Measurements from ENCODE around the gene GOLGA6C. TPM values are rescaled to one million over a fixed set of nuclear protein-coding genes. Genes with fewer than 3 reads are reported as not detected.
"Not testable (repeated sequence)": the region's sequence is repeated elsewhere in the genome, so short reads cannot be mapped to it uniquely, and the experiment has no call there.

The GOLGA6C gene
- total and polyA plus RNA-seq, 4 experiments from 2014 or later, result not detected

DNA sequence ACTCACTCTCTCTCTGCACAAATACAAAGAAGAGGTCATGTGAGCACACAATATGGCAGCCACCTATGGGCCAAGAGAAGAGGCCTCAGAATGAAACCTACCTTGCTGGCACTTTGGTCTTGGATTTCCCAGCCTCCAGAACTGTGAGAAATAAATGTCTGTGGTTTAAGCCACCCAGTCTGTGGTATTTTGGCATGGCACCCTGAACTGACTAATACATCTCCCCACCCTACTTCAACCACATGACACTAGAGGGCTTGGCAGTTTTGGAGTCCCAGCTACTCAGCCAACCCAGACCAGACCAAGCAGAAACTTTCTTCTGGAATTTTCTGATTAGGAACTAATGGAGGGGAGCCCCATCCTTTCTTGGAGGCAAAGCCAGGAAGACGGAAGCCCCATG is 54.4 kb downstream of the GOLGA6C start:
- H3K36me3 Mint-ChIP-seq; H3K27me3 ChIP-seq (ENCODE audit: insufficient read depth, low read length); H3K9me3 Mint-ChIP-seq; DNase-seq; H3K9me3 ChIP-seq (ENCODE audit: control insufficient read depth in 1 of 2, low read length in 2 of 2); H3K4me3 ChIP-seq (ENCODE audit: low read length in 2 of 2); CTCF ChIA-PET (ENCODE audit: partially characterized antibody); POLR2A ChIA-PET (ENCODE audit: partially characterized antibody); intact Hi-C loops (cut with micrococcal nuclease); H3K4me1 Mint-ChIP-seq; H3K27ac ChIP-seq (ENCODE audit: low read depth, low read length); H3K4me1 ChIP-seq (ENCODE audit: insufficient read depth, low read length); H3K36me3 ChIP-seq (ENCODE audit: insufficient read depth, low read length): not testable (repeated sequence)
- peaks cover 7 to 12% of the 10 kb centered on the region in 2 donors for H3K27me3 Mint-ChIP-seq
- H3K27ac Mint-ChIP-seq, result peak overlapping the region in 1 of 7 donors; percentile 25
- H3K4me3 Mint-ChIP-seq, result peak overlapping the region in 1 of 8 donors; percentile 3

DNA sequence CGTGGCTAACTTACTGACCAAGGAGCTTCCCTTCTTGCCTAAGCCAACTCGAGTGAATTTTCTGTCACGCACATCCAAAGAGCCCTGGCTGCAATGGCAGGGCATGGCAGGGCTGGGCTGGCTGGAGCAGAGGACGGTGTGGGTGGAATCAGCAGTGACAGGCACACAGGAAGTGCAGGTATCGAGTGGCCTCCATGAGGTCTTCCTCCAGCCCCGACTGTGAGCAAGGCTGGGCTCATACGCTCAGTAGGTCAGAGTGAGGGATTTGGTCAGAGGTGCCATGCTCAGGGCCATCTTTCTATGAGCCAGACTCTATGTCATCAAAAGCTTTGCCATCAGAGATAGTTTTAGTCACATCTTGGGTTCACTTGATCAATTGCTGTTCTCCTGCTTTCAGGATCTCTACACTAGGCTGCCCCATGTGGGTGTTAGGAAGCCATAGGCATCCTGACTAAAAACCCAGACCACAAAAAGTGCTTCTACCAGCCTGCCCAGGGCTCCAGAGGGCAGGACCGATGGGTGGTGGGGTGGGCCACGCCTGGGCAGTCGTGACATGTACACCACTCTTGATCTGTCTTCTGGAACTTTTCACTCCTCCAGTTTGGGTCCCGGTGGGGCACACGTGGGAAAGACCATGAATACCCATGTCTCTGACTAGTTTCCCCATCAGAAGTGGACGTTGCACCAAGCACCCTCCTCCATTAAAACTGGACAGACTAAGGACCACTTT is 55.1 kb downstream of the GOLGA6C start:
- ChIA-PET CTCF (ENCODE audit: partially characterized antibody) (no interaction called here), POLR2A (ENCODE audit: partially characterized antibody) (no interaction called here)
- Mint-ChIP-seq H3K36me3 (no peaks in the 10 kb centered on the region), H3K4me3 (no peak overlapping the region), H3K27me3 (peaks cover 3 to 7% of the 10 kb centered on the region in 2 donors), H3K9me3 (no peaks in the 10 kb centered on the region), H3K27ac (no peak overlapping the region), H3K4me1 (peaks cover 0 to 2% (median 0%) of the 10 kb centered on the region in 4 donors)
- intact Hi-C loops (cut with micrococcal nuclease), result no loop called here
- Histone ChIP-seq H3K4me3 (ENCODE audit: low read length in 2 of 2) (no peak overlapping the region), H3K27me3 (ENCODE audit: insufficient read depth, low read length) (no peaks in the 10 kb centered on the region), H3K36me3 (ENCODE audit: insufficient read depth, low read length) (no peaks in the 10 kb centered on the region), H3K4me1 (ENCODE audit: insufficient read depth, low read length) (no peaks in the 10 kb centered on the region), H3K27ac (ENCODE audit: low read depth, low read length) (no peak overlapping the region), H3K9me3 (ENCODE audit: control insufficient read depth in 1 of 2, low read length in 2 of 2) (no peaks in the 10 kb centered on the region)
- DNase-seq, result no peak

DNA sequence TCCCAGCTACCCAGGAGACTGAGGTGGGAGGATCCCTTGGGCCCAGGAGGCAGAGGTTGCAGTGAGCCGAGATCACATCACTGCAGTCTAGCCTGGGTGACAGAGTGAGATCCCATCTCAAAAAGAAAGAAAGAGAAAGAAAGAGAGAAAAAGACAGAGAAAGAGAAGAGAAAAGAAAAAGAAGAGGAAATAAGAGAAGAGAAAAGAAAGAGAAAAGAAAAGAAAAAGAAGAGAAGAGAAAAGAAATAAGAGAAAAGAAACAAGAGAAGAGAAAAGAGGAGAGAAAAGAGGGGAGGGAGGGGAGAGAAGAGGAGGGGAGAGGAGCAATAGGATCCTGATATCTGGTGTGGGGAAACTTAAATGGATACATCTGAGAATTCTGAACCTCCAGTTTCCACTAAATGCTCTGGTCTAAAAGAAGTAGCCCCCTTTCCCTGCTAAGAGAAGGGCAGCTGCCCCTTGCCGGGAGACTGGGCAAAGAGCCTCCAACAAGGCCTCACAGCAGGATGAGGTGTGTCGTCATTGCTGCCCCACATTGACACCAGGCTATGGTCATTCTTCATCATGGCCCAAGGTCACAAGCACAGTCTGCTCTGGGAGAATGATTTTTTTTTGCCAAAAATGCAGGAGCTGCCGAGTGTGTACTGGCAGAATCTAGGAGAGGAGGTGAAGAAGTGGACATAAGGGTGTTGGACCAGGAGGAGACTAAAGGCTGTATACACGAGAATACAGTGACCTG is 56.6 kb downstream of the GOLGA6C start:
- no peaks in the 10 kb centered on the region for H3K36me3 Mint-ChIP-seq
- DNase-seq, result no peak
- intact Hi-C loops (cut with micrococcal nuclease), result no loop called here
- Histone ChIP-seq H3K27me3 (ENCODE audit: insufficient read depth, low read length) (no peaks in the 10 kb centered on the region), H3K27ac (ENCODE audit: low read depth, low read length) (no peak overlapping the region), H3K4me3 (ENCODE audit: low read length in 2 of 2) (no peak overlapping the region), H3K36me3 (ENCODE audit: insufficient read depth, low read length) (no peaks in the 10 kb centered on the region), H3K9me3 (ENCODE audit: control insufficient read depth in 1 of 2, low read length in 2 of 2) (no peaks in the 10 kb centered on the region), H3K4me1 (ENCODE audit: insufficient read depth, low read length) (no peaks in the 10 kb centered on the region)
- H3K4me3 Mint-ChIP-seq, result no peak overlapping the region
- ChIA-PET POLR2A (ENCODE audit: partially characterized antibody) (no interaction called here), CTCF (ENCODE audit: partially characterized antibody) (interaction anchor here (0.7 kb wide), 1 partner anchor 324 kb away, joined by 4 read pairs; no protein-coding TSS in a partner anchor)
- peaks cover 0 to 2% (median 0%) of the 10 kb centered on the region in 4 donors for H3K4me1 Mint-ChIP-seq
- H3K27me3 Mint-ChIP-seq, result no peaks in the 10 kb centered on the region
- H3K9me3 Mint-ChIP-seq, result no peaks in the 10 kb centered on the region
- no peak overlapping the region for H3K27ac Mint-ChIP-seq

DNA sequence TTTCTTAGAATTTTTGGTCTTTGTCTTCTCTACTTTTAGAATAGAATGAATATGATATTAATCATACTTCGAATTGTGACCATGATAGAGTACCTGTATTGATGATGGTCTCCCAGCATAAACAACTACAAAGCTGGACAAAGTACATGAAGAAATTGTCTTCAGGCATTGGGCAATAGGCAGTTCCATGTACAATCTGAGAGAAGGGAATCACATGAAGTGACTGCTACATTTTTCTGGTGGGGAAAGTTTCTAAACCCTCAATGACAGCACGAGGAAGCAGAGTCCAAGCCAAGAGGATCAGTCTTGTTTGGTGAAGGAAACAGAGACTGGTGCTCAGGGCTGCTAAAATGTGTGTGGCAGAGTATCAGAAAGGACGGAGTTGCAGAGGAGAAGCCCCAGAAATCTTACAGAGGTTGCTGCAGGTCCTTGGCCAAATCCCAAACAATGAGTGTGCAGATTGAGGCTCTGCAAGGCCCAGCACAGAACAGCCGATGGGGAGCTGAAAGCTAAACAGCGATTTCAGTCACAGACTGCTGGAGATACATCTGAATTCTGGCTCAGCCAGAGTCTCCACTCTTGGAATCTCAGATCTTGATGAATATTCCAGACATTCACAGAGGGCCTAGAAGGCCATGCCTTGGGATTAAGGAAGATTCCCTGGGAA is 61.2 kb downstream of the GOLGA6C start:
- H3K4me3 ChIP-seq (ENCODE audit: low read length in 2 of 2); H3K4me1 ChIP-seq (ENCODE audit: insufficient read depth, low read length); H3K4me3 Mint-ChIP-seq; H3K9me3 ChIP-seq (ENCODE audit: control insufficient read depth in 1 of 2, low read length in 2 of 2); H3K27me3 ChIP-seq (ENCODE audit: insufficient read depth, low read length); DNase-seq; H3K36me3 Mint-ChIP-seq; H3K9me3 Mint-ChIP-seq; CTCF ChIA-PET (ENCODE audit: partially characterized antibody); POLR2A ChIA-PET (ENCODE audit: partially characterized antibody); H3K27ac ChIP-seq (ENCODE audit: low read depth, low read length); H3K4me1 Mint-ChIP-seq; intact Hi-C loops (cut with micrococcal nuclease); H3K27ac Mint-ChIP-seq; H3K27me3 Mint-ChIP-seq; H3K36me3 ChIP-seq (ENCODE audit: insufficient read depth, low read length): not testable (repeated sequence)

Other genes with a start within 250 kb of the GOLGA6C start
- gene PPCDC, start 234.7 kb upstream of the GOLGA6C start, total RNA-seq, result 10 to 100 TPM; 14.1 to 15.2 TPM
- 10 to 100 TPM in 1 of 2 donors, 1 to 10 TPM in 1; 8.5 to 12.4 TPM for gene PPCDC, start 234.7 kb upstream of the GOLGA6C start, polyA plus RNA-seq
- gene C15orf39, start 56.5 kb upstream of the GOLGA6C start, total RNA-seq, result 10 to 100 TPM; 25.9 to 27.0 TPM
- gene C15orf39, start 56.5 kb upstream of the GOLGA6C start, polyA plus RNA-seq, result 1 to 10 TPM in 1 of 2 donors, under 1 TPM in 1; 0.36 to 4.6 TPM
- gene GOLGA6D, start 24.5 kb downstream of the GOLGA6C start, total RNA-seq, result not detected
- gene GOLGA6D, start 24.5 kb downstream of the GOLGA6C start, polyA plus RNA-seq, result not detected
- 10 to 100 TPM; 33.9 to 36.4 TPM for gene COMMD4, start 77.7 kb downstream of the GOLGA6C start, total RNA-seq
- 10 to 100 TPM; 41.0 to 45.6 TPM for gene COMMD4, start 77.7 kb downstream of the GOLGA6C start, polyA plus RNA-seq
- gene NEIL1, start 88.7 kb downstream of the GOLGA6C start, total RNA-seq, result 10 to 100 TPM; 13.0 to 16.4 TPM
- 1 to 10 TPM; 1.5 to 2.6 TPM for gene NEIL1, start 88.7 kb downstream of the GOLGA6C start, polyA plus RNA-seq
- 100 to 1,000 TPM; 448 to 449 TPM for gene MAN2C1, start 110.3 kb downstream of the GOLGA6C start, total RNA-seq
- 10 to 100 TPM; 32.2 to 38.0 TPM for gene MAN2C1, start 110.3 kb downstream of the GOLGA6C start, polyA plus RNA-seq
- 100 to 1,000 TPM; 128 to 134 TPM for gene SIN3A, start 193.4 kb downstream of the GOLGA6C start, total RNA-seq
- 10 to 100 TPM in 1 of 2 donors, 1 to 10 TPM in 1; 7.0 to 25.9 TPM for gene SIN3A, start 193.4 kb downstream of the GOLGA6C start, polyA plus RNA-seq

Measured in CD4-positive, alpha-beta memory T cell (primary cell).